Measurements from ENCODE around the gene PRSS57.
"Not testable (repeated sequence)": the region's sequence is repeated elsewhere in the genome, so short reads cannot be mapped to it uniquely, and the experiment has no call there.

PRSS57 gene

GRCh38 chr19:722553-723101 lies 27.4 kb upstream of the PRSS57 start:
- no peak for DNase-seq

GRCh38 chr19:720345-721160 lies 25.3 kb upstream of the PRSS57 start:
- DNase-seq: no peak

GRCh38 chr19:719636-720344 lies 24.5 kb upstream of the PRSS57 start:
- no peak for DNase-seq

- DNase-seq: no peak
Measured at GRCh38 chr19:718991-719512, 23.8 kb upstream of the PRSS57 start.

- no peak for DNase-seq
Measured at GRCh38 chr19:718251-718951, 23.1 kb upstream of the PRSS57 start.

- no peak for DNase-seq
Measured at GRCh38 chr19:715347-715746, 20.1 kb upstream of the PRSS57 start.

- DNase-seq: no peak
Measured at GRCh38 chr19:711254-711653, 16.0 kb upstream of the PRSS57 start.

- no peak for DNase-seq
Measured at GRCh38 chr19:710767-711166, 15.5 kb upstream of the PRSS57 start.

GRCh38 chr19:709965-710571 lies 14.8 kb upstream of the PRSS57 start:
- DNase-seq: no peak

GRCh38 chr19:709196-709964 lies 14.1 kb upstream of the PRSS57 start:
- DNase-seq: no peak

GRCh38 chr19:708154-709143 lies 13.2 kb upstream of the PRSS57 start, which contains the start of gene PALM:
PALM (plus strand) TSS chr19:708935; CDS start chr19:709147, 212 bp downstream.
- DNase-seq: no peak

- DNase-seq: no peak
Measured at GRCh38 chr19:704447-704741, 9.1 kb upstream of the PRSS57 start.

GRCh38 chr19:703651-704446 lies 8.6 kb upstream of the PRSS57 start:
- DNase-seq: no peak

GRCh38 chr19:703329-703650 lies 8.0 kb upstream of the PRSS57 start:
- DNase-seq: no peak

- not testable (repeated sequence) for DNase-seq
Measured at GRCh38 chr19:702847-703246, 7.6 kb upstream of the PRSS57 start.

GRCh38 chr19:699885-700284 lies 4.6 kb upstream of the PRSS57 start:
- not testable (repeated sequence) for DNase-seq

GRCh38 chr19:698529-698928 lies 3.3 kb upstream of the PRSS57 start:
- DNase-seq: not testable (repeated sequence)

- no peak for DNase-seq
Measured at GRCh38 chr19:694481-695351, 536 bp downstream of the PRSS57 start.

GRCh38 chr19:690203-690602 lies 5.0 kb downstream of the PRSS57 start:
- DNase-seq: no peak
